A673 (cell line): ENCODE measurements around the gene HTR3A. TPM values are rescaled to one million over a fixed set of nuclear protein-coding genes. Genes with fewer than 3 reads are reported as not detected.

Experiments
- BruUV-seq: library from RNA; stranded (reverse); fragments of 400-500 nt; replicated peaks from 2 replicates; lab custom pipeline; 2021; lab: Mats Ljungman, UMichigan
- CTCF ChIA-PET: fragments of 300-600 bp; sonication (Branson Sonifier 250); formaldehyde crosslinking; loops from one replicate; lab custom pipeline; 2022; ENCODE audit warnings: antibody characterized with exemption; lab: Charles Lee
- POLR2A ChIA-PET: fragments of 300-600 bp; sonication (Branson Sonifier 250); formaldehyde crosslinking; loops from one replicate; lab custom pipeline; 2022; ENCODE audit warnings: antibody characterized with exemption; ENCODE audit not compliant: low non-redundant PET; lab: Charles Lee
- DNase-seq: peaks from one replicate; pipeline ENCODE4 v3.0.0-alpha.2; 2015; ENCODE audit warnings: low spot score
- H3K27ac ChIP-seq: fragments of 200-600 bp; sonication (generic); 2 replicates; pipeline ENCODE4 v1.5.1; 2016; ENCODE audit warnings: mixed run types, low read depth, mild to moderate bottlenecking, mixed read lengths, antibody characterized with exemption, low read length; ENCODE audit not compliant: poor library complexity, severe bottlenecking
- H3K27me3 ChIP-seq: fragments of 200-600 bp; sonication (generic); replicated peaks from 2 replicates; pipeline ENCODE4 v1.6.1; 2017; ENCODE audit warnings: mixed run types, low read depth, mild to moderate bottlenecking, mixed read lengths, antibody characterized with exemption, low read length; ENCODE audit not compliant: insufficient read depth, poor library complexity
- H3K36me3 ChIP-seq: fragments of 200-600 bp; sonication (generic); 2 replicates; pipeline ENCODE4 v1.6.1; 2016; ENCODE audit warnings: mixed run types, mild to moderate bottlenecking, mixed read lengths, antibody characterized with exemption, low read length; ENCODE audit not compliant: insufficient read depth, poor library complexity, severe bottlenecking
- H3K4me1 ChIP-seq: fragments of 200-600 bp; sonication (generic); 2 replicates; pipeline ENCODE4 v1.6.1; 2017; ENCODE audit warnings: mixed run types, mild to moderate bottlenecking, mixed read lengths, antibody characterized with exemption, low read length; ENCODE audit not compliant: insufficient read depth, poor library complexity, severe bottlenecking
- H3K4me3 ChIP-seq: fragments of 200-600 bp; sonication (generic); 2 replicates; pipeline ENCODE4 v1.5.1; 2016; ENCODE audit warnings: low read depth, mixed run types, mild to moderate bottlenecking, mixed read lengths, low read length; ENCODE audit not compliant: poor library complexity, severe bottlenecking
- H3K9me3 ChIP-seq: fragments of 200-600 bp; sonication (generic); 2 replicates; pipeline ENCODE4 v1.6.1; 2016; ENCODE audit warnings: mixed run types, low read depth, mild to moderate bottlenecking, mixed read lengths, antibody characterized with exemption, low read length; ENCODE audit not compliant: poor library complexity, severe bottlenecking
- CTCF ChIP-seq: fragments of 300-800, 200-600 bp; sonication (generic); conservative IDR thresholded peaks from 2 replicates; pipeline ENCODE4 v1.5.1; 2017; ENCODE audit warnings: low read depth, mild to moderate bottlenecking, antibody characterized with exemption, low read length, moderate library complexity, mixed read lengths
- EZH2 ChIP-seq: fragments of 200-600 bp; sonication (generic); IDR thresholded peaks from 2 replicates; pipeline ENCODE4 v1.6.1; 2017; ENCODE audit warnings: borderline replicate concordance, low read depth, mild to moderate bottlenecking, mixed read lengths, antibody characterized with exemption, low read length; ENCODE audit not compliant: poor library complexity, severe bottlenecking
- intact Hi-C: fragments of 100-400 bp; cut with micrococcal nuclease; formaldehyde crosslinking; loops from one replicate; pipeline ENCODE4 v1.10.0; 2022; ENCODE audit not compliant: unreplicated experiment
- total RNA-seq: library from RNA; stranded (reverse); gene quantifications from 2 replicates; pipeline ENCODE4 v1.2.3, GENCODE V29; 2021

The HTR3A gene
- total RNA-seq, 1 experiment from 2014 or later: not detected

- Histone ChIP-seq H3K9me3 (no peaks in the 10 kb centered on the region), H3K27ac (no peak overlapping the region), H3K27me3 (peaks cover 68% of the 10 kb centered on the region), H3K4me3 (no peak overlapping the region), H3K4me1 (no peaks in the 10 kb centered on the region), H3K36me3 (no peaks in the 10 kb centered on the region)
- TF ChIP-seq EZH2 (no peak), CTCF (no peak)
- intact Hi-C loops: no loop called here
- CTCF ChIA-PET: no interaction called here
- POLR2A ChIA-PET: no interaction called here
- BruUV-seq: no TSS peak
- DNase-seq: no peak
Measured at GRCh38 chr11:113980785-113981184, 5.9 kb downstream of the HTR3A start.

GRCh38 chr11:113982306-113982705 lies 7.4 kb downstream of the HTR3A start:
- H3K4me1 ChIP-seq: no peaks in the 10 kb centered on the region
- intact Hi-C loops: no loop called here
- H3K27me3 ChIP-seq: peaks cover 83% of the 10 kb centered on the region
- BruUV-seq: no TSS peak
- ChIA-PET CTCF (no interaction called here), POLR2A (no interaction called here)
- no peaks in the 10 kb centered on the region for H3K36me3 ChIP-seq
- TF ChIP-seq CTCF: no peak
- TF ChIP-seq EZH2: no peak
- H3K27ac ChIP-seq: no peak overlapping the region
- H3K4me3 ChIP-seq: no peak overlapping the region
- no peak for DNase-seq
- H3K9me3 ChIP-seq: no peaks in the 10 kb centered on the region

GRCh38 chr11:113984781-113985180 lies 9.9 kb downstream of the HTR3A start:
- Histone ChIP-seq H3K36me3 (no peaks in the 10 kb centered on the region), H3K9me3 (no peaks in the 10 kb centered on the region), H3K4me1 (no peaks in the 10 kb centered on the region), H3K27me3 (peaks cover 77% of the 10 kb centered on the region), H3K27ac (no peak overlapping the region), H3K4me3 (no peak overlapping the region)
- TF ChIP-seq EZH2 (no peak), CTCF (no peak)
- BruUV-seq: no TSS peak
- ChIA-PET POLR2A (no interaction called here), CTCF (no interaction called here)
- no peak for DNase-seq
- intact Hi-C loops: no loop called here
